ENCODE measurements around the gene VRK3. TPM values are rescaled to one million over a fixed set of nuclear protein-coding genes. Genes with fewer than 3 reads are reported as not detected.

Gene VRK3
- polyA plus RNA-seq, 2 of the 4 experiments (the other 2 are of a cell fraction): 35.2 to 37.4 TPM

DNA sequence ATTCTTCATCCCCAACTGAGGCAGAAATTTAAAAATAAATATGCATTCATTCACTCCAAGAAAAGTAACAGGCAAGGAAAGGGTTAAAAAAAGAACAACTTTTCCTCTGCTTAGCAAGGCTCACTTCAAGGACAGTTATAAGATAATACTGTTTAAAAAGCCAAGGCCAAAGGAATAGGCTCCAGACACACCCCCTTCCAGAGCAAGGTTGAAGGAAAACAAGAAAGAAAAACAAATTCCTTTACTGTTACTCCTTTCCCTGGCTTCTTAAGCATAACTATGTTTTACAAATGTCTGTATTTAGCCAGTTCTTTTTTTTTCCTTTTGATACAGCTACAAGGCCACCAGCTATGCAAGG is 72.7 kb downstream of the VRK3 start:
- Histone ChIP-seq H3K4me2 (no peak overlapping the region), H3K4me3 (no peak overlapping the region), H3K9me3 (no peaks in the 10 kb centered on the region), H3K4me1 (no peaks in the 10 kb centered on the region), H3K27ac (no peak overlapping the region)
- FAIRE-seq (no peak), ATAC-seq (no peak), DNase-seq (ENCODE audit: low read depth in 1 of 2, low spot score in 1 of 2) (no peak)
- no peak for TF ChIP-seq KDM5A (IDR thresholded peaks at IDR 0.05)
- TF ChIP-seq CBX2 (IDR thresholded peaks at IDR 0.05; ENCODE audit: borderline replicate concordance, low read depth): no peak
- no peak for TF ChIP-seq MYC (IDR thresholded peaks at IDR 0.05; ENCODE audit: borderline replicate concordance, low read length)
- no peak for TF ChIP-seq RAD21 (conservative IDR thresholded peaks at IDR 0.05 in 1 of 2, IDR thresholded peaks at IDR 0.05 in 1 of 2)
- no peak for TF ChIP-seq MAFK (IDR thresholded peaks at IDR 0.05; ENCODE audit: partially characterized antibody)
- TF ChIP-seq ZNF302 (CRISPR knock-in tag; IDR thresholded peaks at IDR 0.05): no peak
- no peak for TF ChIP-seq HEYL (CRISPR knock-in tag; IDR thresholded peaks at IDR 0.05)
- TF ChIP-seq, protein P1, sequence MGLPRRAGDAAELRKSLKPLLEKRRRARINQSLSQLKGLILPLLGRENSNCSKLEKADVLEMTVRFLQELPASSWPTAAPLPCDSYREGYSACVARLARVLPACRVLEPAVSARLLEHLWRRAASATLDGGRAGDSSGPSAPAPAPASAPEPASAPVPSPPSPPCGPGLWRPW (IDR thresholded peaks at IDR 0.05): no peak
- TF ChIP-seq PHF8 (IDR thresholded peaks at IDR 0.05; ENCODE audit: borderline replicate concordance, low read depth): no peak
- TF ChIP-seq EHMT2 (IDR thresholded peaks at IDR 0.05; ENCODE audit: low read depth): no peak
- no peak for TF ChIP-seq TFCP2L1 (CRISPR knock-in tag; IDR thresholded peaks at IDR 0.05)
- no peak for TF ChIP-seq RFX5 (IDR thresholded peaks at IDR 0.05)
- TF ChIP-seq ZC3H11A (IDR thresholded peaks at IDR 0.05): no peak
- TF ChIP-seq NR3C1 (IDR thresholded peaks at IDR 0.05): no peak
- no peak for TF ChIP-seq POLR2AphosphoS2 (conservative IDR thresholded peaks at IDR 0.05; ENCODE audit: low read length)
- TF ChIP-seq KDM1A (IDR thresholded peaks at IDR 0.05; ENCODE audit: low read depth): no peak
- TF ChIP-seq, protein P2, sequence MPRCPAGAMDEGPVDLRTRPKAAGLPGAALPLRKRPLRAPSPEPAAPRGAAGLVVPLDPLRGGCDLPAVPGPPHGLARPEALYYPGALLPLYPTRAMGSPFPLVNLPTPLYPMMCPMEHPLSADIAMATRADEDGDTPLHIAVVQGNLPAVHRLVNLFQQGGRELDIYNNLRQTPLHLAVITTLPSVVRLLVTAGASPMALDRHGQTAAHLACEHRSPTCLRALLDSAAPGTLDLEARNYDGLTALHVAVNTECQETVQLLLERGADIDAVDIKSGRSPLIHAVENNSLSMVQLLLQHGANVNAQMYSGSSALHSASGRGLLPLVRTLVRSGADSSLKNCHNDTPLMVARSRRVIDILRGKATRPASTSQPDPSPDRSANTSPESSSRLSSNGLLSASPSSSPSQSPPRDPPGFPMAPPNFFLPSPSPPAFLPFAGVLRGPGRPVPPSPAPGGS (IDR thresholded peaks at IDR 0.05): no peak
- POLR2A ChIA-PET: interaction anchor here (2.5 kb wide), 1 partner anchor 23 kb away, joined by 9 read pairs; the partner anchor contains the start of gene NUP62
- CTCF ChIA-PET: interaction anchor here (1.4 to 10.7 kb wide), 4 partner anchors 16 to 183 kb away, joined by 3 to 121 read pairs (median 18); no protein-coding TSS in a partner anchor

DNA sequence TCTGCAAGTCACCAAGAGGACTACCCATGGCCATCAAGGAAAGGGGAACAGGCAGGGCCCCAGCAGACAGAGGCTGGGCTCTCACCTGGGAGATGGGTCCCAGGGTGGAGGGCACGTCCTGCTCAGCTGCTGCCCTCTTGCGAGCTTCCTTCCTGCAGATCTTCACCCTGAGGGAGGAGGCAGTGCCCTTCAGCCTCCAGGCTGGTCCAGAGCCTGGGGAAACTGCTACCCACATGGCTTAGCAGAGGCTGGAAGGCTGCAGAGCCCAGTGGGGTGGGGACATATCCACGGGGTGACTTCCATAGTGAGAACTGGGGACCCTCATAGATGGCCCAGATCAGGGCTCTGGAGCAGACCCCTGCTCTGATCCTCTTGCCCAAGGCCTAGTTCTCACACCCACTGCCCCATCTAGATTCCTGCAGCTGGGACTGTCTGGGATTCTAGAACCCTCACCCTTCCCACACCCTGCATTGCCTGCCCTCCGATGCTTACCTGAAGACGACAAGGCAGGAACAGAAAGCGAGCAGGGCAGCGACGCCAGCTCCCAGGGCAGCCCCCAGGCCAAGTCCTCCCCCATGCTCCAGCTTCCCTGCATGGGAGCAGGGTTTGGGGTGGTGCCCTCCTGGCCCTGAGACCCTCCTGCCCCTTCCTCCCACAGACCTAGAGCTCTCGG is 73.2 kb downstream of the VRK3 start:
- Histone ChIP-seq H3K4me2 (no peak overlapping the region), H3K4me3 (no peak overlapping the region), H3K4me1 (no peaks in the 10 kb centered on the region), H3K9me3 (no peaks in the 10 kb centered on the region), H3K27ac (no peak overlapping the region)
- DNase-seq (ENCODE audit: low read depth in 1 of 2, low spot score in 1 of 2): no peak
- FAIRE-seq: no peak
- TF ChIP-seq POLR2A (IDR thresholded peaks at IDR 0.05; ENCODE audit: low read length) (no peak), KDM5A (IDR thresholded peaks at IDR 0.05) (no peak), CHD2 (IDR thresholded peaks at IDR 0.05; ENCODE audit: low read length, partially characterized antibody) (no peak), RNF2 (IDR thresholded peaks at IDR 0.05; ENCODE audit: borderline replicate concordance, low read depth) (no peak), NPAS2 (CRISPR knock-in tag; IDR thresholded peaks at IDR 0.05; ENCODE audit: borderline replicate concordance) (no peak), MAZ (IDR thresholded peaks at IDR 0.05; ENCODE audit: borderline replicate concordance, low read depth, low read length) (no peak), HDAC2 (IDR thresholded peaks at IDR 0.05) (no peak), RFX5 (IDR thresholded peaks at IDR 0.05) (no peak), RAD21 (conservative IDR thresholded peaks at IDR 0.05 in 1 of 2, IDR thresholded peaks at IDR 0.05 in 1 of 2) (no peak), POLR2AphosphoS2 (conservative IDR thresholded peaks at IDR 0.05; ENCODE audit: low read length) (no peak), SMC3 (IDR thresholded peaks at IDR 0.05) (no peak), CBX2 (IDR thresholded peaks at IDR 0.05; ENCODE audit: borderline replicate concordance, low read depth) (no peak), PHF8 (IDR thresholded peaks at IDR 0.05; ENCODE audit: borderline replicate concordance, low read depth) (no peak), ESRRA (IDR thresholded peaks at IDR 0.05; ENCODE audit: borderline replicate concordance, low read length) (no peak), FOSL2 (IDR thresholded peaks at IDR 0.05) (no peak), FOSL2 (CRISPR knock-in tag; IDR thresholded peaks at IDR 0.05) (no peak)
- TF ChIP-seq, protein P2 (IDR thresholded peaks at IDR 0.05): no peak
- TF ChIP-seq, protein P3, sequence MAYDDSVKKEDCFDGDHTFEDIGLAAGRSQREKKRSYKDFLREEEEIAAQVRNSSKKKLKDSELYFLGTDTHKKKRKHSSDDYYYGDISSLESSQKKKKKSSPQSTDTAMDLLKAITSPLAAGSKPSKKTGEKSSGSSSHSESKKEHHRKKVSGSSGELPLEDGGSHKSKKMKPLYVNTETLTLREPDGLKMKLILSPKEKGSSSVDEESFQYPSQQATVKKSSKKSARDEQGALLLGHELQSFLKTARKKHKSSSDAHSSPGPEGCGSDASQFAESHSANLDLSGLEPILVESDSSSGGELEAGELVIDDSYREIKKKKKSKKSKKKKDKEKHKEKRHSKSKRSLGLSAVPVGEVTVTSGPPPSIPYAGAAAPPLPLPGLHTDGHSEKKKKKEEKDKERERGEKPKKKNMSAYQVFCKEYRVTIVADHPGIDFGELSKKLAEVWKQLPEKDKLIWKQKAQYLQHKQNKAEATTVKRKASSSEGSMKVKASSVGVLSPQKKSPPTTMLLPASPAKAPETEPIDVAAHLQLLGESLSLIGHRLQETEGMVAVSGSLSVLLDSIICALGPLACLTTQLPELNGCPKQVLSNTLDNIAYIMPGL (CRISPR knock-in tag; IDR thresholded peaks at IDR 0.05; ENCODE audit: borderline replicate concordance): no peak
- TF ChIP-seq, protein P1 (IDR thresholded peaks at IDR 0.05): no peak
- ChIA-PET POLR2A (interaction anchor here (2.5 kb wide), 1 partner anchor 22 kb away, joined by 9 read pairs; the partner anchor contains the start of gene NUP62), CTCF (interaction anchor here (0.6 to 10.7 kb wide), 5 partner anchors 11 to 449 kb away, joined by 3 to 121 read pairs (median 12); no protein-coding TSS in a partner anchor)
- ATAC-seq: no peak
- 70% methylated on average over 9 of the region's 9 CpGs for WGBS (ENCODE audit: missing lambda C conversion rate)
